ENCODE measurements around the gene FBN1.

- TF ChIP-seq EP300 (IDR thresholded peaks at IDR 0.05) (no peak), CTCF (IDR thresholded peaks at IDR 0.05) (no peak), POLR2A (IDR thresholded peaks at IDR 0.05) (no peak)
Observed at GRCh38 chr15:48463366-48463880, 182.1 kb downstream of the FBN1 start.
